Mesodermal cell (in vitro differentiated cells): ENCODE measurements around the gene ZDHHC18.

ENCODE experiments used
- H3K27ac ChIP-seq: 2 replicates; pipeline ENCODE4 v1.7.0; 2013; ENCODE audit warnings: mild to moderate bottlenecking, low read depth, low read length, moderate library complexity; ENCODE audit not compliant: severe bottlenecking
- H3K36me3 ChIP-seq: 2 replicates; pipeline ENCODE4 v1.7.1; 2013; ENCODE audit warnings: mild to moderate bottlenecking, low read length, moderate library complexity; ENCODE audit not compliant: control insufficient read depth, insufficient read depth
- H3K4me1 ChIP-seq: one replicate; pipeline ENCODE4 v1.7.1; 2013; ENCODE audit warnings: mild to moderate bottlenecking, low read length; ENCODE audit not compliant: insufficient read depth, control insufficient read depth, poor library complexity, severe bottlenecking
- H3K4me3 ChIP-seq: 2 replicates; pipeline ENCODE4 v1.7.0; 2013; ENCODE audit warnings: low read length, control low read depth, mild to moderate bottlenecking; ENCODE audit not compliant: insufficient read depth, poor library complexity, severe bottlenecking; ENCODE audit errors: extremely low read depth
- H3K9me3 ChIP-seq: 2 replicates; pipeline ENCODE4 v1.7.1; 2013; ENCODE audit warnings: mild to moderate bottlenecking, low read length, moderate library complexity; ENCODE audit not compliant: control insufficient read depth
- WGBS, 2 experiments: methylation state at CpG; one replicate each; pipeline ENCODE4 v1.1.5; 2013; ENCODE audit warnings: missing lambda C conversion rate in 2 of 2; ENCODE audit not compliant: insufficient coverage in 2 of 2; 5-methylcytosine and 5-hydroxymethylcytosine counted together

ZDHHC18 gene

GRCh38 chr1:26900815-26901511 lies 74.5 kb downstream of the ZDHHC18 start:
- WGBS, 2 experiments: 84 to 93% methylated on average over 3 to 5 of the region's 18 CpGs
- Histone ChIP-seq H3K36me3 (peaks cover 19% of the 10 kb centered on the region), H3K9me3 (no peaks in the 10 kb centered on the region), H3K4me1 (peaks cover 8% of the 10 kb centered on the region), H3K4me3 (peak overlapping the region; percentile 88), H3K27ac (peak overlapping the region; percentile 93)
